22Rv1 (cell line): ENCODE data around the gene MIS18A.

Experiments
- H3K27ac ChIP-seq: fragments of 450-650 bp; 2 replicates; pipeline ENCODE4 v1.5.1; 2017
- CTCF ChIP-seq: fragments of 450-650 bp; IDR thresholded peaks from 2 replicates; pipeline ENCODE4 v1.5.1; 2017; ENCODE audit warnings: mild to moderate bottlenecking
- ZFX ChIP-seq: fragments of 450-650 bp; IDR thresholded peaks from 2 replicates; pipeline ENCODE4 v1.6.1; 2017; ENCODE audit warnings: antibody characterized with exemption, borderline replicate concordance

MIS18A gene

GRCh38 chr21:32304998-32305397, 26.1 kb upstream of the MIS18A start:
- TF ChIP-seq CTCF (no peak), ZFX (no peak)
- H3K27ac ChIP-seq: no peak overlapping the region

GRCh38 chr21:32303385-32303784, 24.5 kb upstream of the MIS18A start:
- TF ChIP-seq CTCF: no peak
- no peak for TF ChIP-seq ZFX

GRCh38 chr21:32302560-32302959, 23.7 kb upstream of the MIS18A start:
- TF ChIP-seq ZFX (no peak), CTCF (no peak)
- H3K27ac ChIP-seq: no peak overlapping the region

More at GRCh38 chr21:32303385-32303784, 24.5 kb upstream of the MIS18A start:
- no peak overlapping the region for H3K27ac ChIP-seq

- H3K27ac ChIP-seq: no peak overlapping the region
These were observed 22.7 kb upstream of the MIS18A start for GRCh38 chr21:32301596-32301995.

GRCh38 chr21:32300117-32300681, 21.4 kb upstream of the MIS18A start:
- no peak for TF ChIP-seq ZFX
- TF ChIP-seq CTCF: no peak

More at GRCh38 chr21:32301596-32301995, 22.7 kb upstream of the MIS18A start:
- TF ChIP-seq ZFX: no peak

GRCh38 chr21:32299695-32300094, 20.8 kb upstream of the MIS18A start:
- TF ChIP-seq ZFX (no peak), CTCF (no peak)
- no peak overlapping the region for H3K27ac ChIP-seq

More at GRCh38 chr21:32300117-32300681, 21.4 kb upstream of the MIS18A start:
- no peak overlapping the region for H3K27ac ChIP-seq

GRCh38 chr21:32298658-32299081, 19.8 kb upstream of the MIS18A start, which contains the start of gene MRAP:
TSS of gene MRAP (plus strand) at chr21:32298855. CDS start at chr21:32298972, 117 bp downstream.
- no peak for TF ChIP-seq ZFX
- H3K27ac ChIP-seq: no peak within 1 kb of the TSS

GRCh38 chr21:32298148-32298559, 19.3 kb upstream of the MIS18A start:
- TF ChIP-seq ZFX: no peak
- TF ChIP-seq CTCF: no peak
- H3K27ac ChIP-seq: no peak overlapping the region
